Adrenal gland (tissue), 12 donors: Measurements from ENCODE around the gene SH2D1B. TPM values are rescaled to one million over a fixed set of nuclear protein-coding genes. Genes with fewer than 3 reads are reported as not detected.

Experiments
- DNase-seq, 7 donors: peaks; one replicate each; pipeline ENCODE4 v3.0.0-alpha.2; 2019 to 2020
- H3K27ac ChIP-seq, 5 donors: fragments of 200-600 bp; sonication (generic) in 4 of 5; 1 replicate in 3 of 5; 2 replicates in 2 of 5; pipeline versions ENCODE4 v1.5.1 to v1.8.0; 2016 to 2020; ENCODE audit warnings: mild to moderate bottlenecking in 1 of 5
- H3K27me3 ChIP-seq: fragments of 200-600 bp; 2 replicates; pipeline ENCODE4 v1.8.0; 2021
- H3K36me3 ChIP-seq, 2 donors: fragments of 200-600 bp; replicated peaks in 1 of 2; 1 replicate in 1 of 2; 2 replicates in 1 of 2; pipeline versions ENCODE4 v1.5.1 to v1.8.0; 2018 to 2022
- H3K4me1 ChIP-seq, 2 donors: fragments of 200-600 bp; replicated peaks in 1 of 2; 1 replicate in 1 of 2; 2 replicates in 1 of 2; pipeline versions ENCODE4 v1.5.1 to v1.8.0; 2018 to 2021
- H3K4me3 ChIP-seq, 4 donors: fragments of 200-600 bp; sonication (generic) in 3 of 4; one replicate each; pipeline ENCODE4 v1.5.1; 2016 to 2018
- H3K9me3 ChIP-seq, 3 donors: fragments of 200-600 bp; sonication (generic) in 1 of 3; replicated peaks in 1 of 3; 1 replicate in 2 of 3; 2 replicates in 1 of 3; pipeline versions ENCODE4 v1.5.1 to v1.8.0; 2016 to 2021
- POLR2A ChIP-seq, 2 donors: fragments of 450-650 bp; IDR thresholded peaks; one replicate each; pipeline ENCODE4 v1.6.1; 2017; ENCODE audit warnings: antibody characterized with exemption in 2 of 2, mild to moderate bottlenecking in 2 of 2, moderate library complexity in 1 of 2
- WGBS, 4 donors: extraction: QIAGEN DNeasy Blood & Tissue Kit in 2 of 4; methylation state at CpG; one replicate each; pipeline versions ENCODE4 v1.1.5 to v1.1.7; 2013 to 2017; 5-methylcytosine and 5-hydroxymethylcytosine counted together
- intact Hi-C, 2 donors: fragments of 100-400 bp; cut with DNase I; formaldehyde crosslinking; loops; one replicate each; pipeline versions ENCODE4 v1.14.1 to v1.15.0; 2022 to 2023
- polyA plus RNA-seq, 3 donors: library from polyadenylated mRNA; stranded (reverse); fragments of 200-250 nt in 2 of 3; fragments of 350-450 nt in 1 of 3; fragmentation: Illumina TruSeq in 1 of 3; extraction: RNeasy Lipid Tissue Mini Kit (QIAGEN cat#74804) in 1 of 3; gene quantifications; one replicate each; pipeline ENCODE4 v1.2.3, GENCODE V29; 2013 to 2014
- total RNA-seq, 9 donors: library from RNA; depleted of rRNA in 4 of 9; stranded (reverse); fragments of >200 nt in 4 of 9; fragments of 120-200 nt in 1 of 9; fragmentation: NEBNext Ultra II Directional in 1 of 9; extraction: Animal tissue kit (Norgen Biotek cat#: 25700) in 1 of 9; gene quantifications; one replicate each; pipeline versions ENCODE4 v1.1.0 to v1.2.4, GENCODE V29; 2013 to 2023
- TF ChIP-seq, protein P1 (sequence below), 6 experiments: fragments of 450-650 bp in 4 of 6; fragments of 200-600 bp in 2 of 6; sonication (generic) in 1 of 6; IDR thresholded peaks; 1 replicate in 5 of 6; 2 replicates in 1 of 6; pipeline versions ENCODE4 v1.5.1 to v1.8.0; 2016 to 2021; ENCODE audit warnings: antibody characterized with exemption in 6 of 6, mild to moderate bottlenecking in 2 of 6, moderate library complexity in 1 of 6
- donor health status: healthy with polysubstance abuse.
- donor health status: Bipolar disorder and iron deficiency.
- donor health status: DM: yes; HTN: yes; CAD: no.
- donor health status: DM: no; HTN: no; CAD: no.
- donor health status: DM: no; HTN: no; CAD: no.
- donor health status: DM: yes; HTN: yes; CAD: no.

SH2D1B gene
- total and polyA plus RNA-seq, 12 donors, result 0.08 to 0.13 (median 0.11) TPM; not detected in 9

DNA sequence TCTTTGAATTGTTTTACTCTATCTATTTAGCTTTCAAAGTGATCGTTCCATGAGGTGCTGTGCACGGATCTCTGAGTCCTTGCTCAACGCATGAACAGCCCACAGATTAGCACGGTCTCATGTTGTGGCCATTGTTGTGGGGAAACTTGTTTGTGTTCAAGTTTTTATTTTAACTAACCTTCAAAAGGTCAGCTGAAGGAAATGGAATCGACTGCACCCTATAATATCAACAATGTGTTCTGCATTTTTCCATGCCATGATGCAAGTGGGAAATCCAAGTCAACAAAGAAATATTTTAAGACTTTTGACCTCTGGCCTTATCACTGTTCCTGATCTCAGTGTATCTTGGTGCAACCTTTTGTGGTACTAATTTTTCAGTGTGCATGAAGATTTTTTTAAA lies 6.1 kb downstream of the SH2D1B start:
- Histone ChIP-seq H3K36me3 (no peaks in the 10 kb centered on the region), H3K4me3 (no peak overlapping the region), H3K27me3 (no peaks in the 10 kb centered on the region), H3K4me1 (no peaks in the 10 kb centered on the region), H3K9me3 (no peaks in the 10 kb centered on the region), H3K27ac (no peak overlapping the region)
- 64 to 75% (median 69%) methylated on average over 5 of the region's 5 CpGs for WGBS, 4 donors
- DNase-seq, result no peak
- intact Hi-C loops, result no loop called here
- TF ChIP-seq POLR2A (IDR thresholded peaks at IDR 0.05), result no peak
- TF ChIP-seq, protein P1, sequence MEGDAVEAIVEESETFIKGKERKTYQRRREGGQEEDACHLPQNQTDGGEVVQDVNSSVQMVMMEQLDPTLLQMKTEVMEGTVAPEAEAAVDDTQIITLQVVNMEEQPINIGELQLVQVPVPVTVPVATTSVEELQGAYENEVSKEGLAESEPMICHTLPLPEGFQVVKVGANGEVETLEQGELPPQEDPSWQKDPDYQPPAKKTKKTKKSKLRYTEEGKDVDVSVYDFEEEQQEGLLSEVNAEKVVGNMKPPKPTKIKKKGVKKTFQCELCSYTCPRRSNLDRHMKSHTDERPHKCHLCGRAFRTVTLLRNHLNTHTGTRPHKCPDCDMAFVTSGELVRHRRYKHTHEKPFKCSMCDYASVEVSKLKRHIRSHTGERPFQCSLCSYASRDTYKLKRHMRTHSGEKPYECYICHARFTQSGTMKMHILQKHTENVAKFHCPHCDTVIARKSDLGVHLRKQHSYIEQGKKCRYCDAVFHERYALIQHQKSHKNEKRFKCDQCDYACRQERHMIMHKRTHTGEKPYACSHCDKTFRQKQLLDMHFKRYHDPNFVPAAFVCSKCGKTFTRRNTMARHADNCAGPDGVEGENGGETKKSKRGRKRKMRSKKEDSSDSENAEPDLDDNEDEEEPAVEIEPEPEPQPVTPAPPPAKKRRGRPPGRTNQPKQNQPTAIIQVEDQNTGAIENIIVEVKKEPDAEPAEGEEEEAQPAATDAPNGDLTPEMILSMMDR (IDR thresholded peaks at IDR 0.05), result no peak

DNA sequence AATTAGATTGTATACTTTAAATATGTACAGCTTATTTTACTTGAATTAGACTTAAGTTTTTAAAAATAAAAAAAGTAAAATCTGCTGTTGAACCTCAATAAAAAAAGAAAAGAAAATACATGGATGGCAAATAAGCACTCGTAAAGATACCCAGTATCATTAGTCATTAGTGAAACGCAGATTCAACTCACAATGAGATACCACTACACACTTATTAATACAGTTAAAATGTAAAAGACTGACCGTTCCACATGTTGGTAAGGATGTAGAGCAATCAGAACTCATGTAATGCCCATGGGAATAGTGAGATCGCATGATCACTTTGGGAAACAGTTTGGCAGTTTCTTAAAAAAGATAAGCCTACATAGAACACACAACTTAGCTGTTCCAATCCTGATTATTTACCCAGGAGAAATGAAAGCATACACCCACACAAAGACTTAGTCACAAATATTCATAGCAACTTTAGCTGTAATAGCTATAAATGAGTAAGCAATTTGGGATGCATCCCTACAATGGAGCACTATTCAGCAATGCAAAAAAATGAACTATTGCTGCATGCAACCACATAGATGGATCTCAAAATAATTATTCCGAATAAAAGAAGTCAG lies 7.3 kb downstream of the SH2D1B start:
- H3K27ac ChIP-seq, result no peak overlapping the region
- no peaks in the 10 kb centered on the region for H3K4me1 ChIP-seq
- H3K36me3 ChIP-seq, result no peaks in the 10 kb centered on the region
- H3K27me3 ChIP-seq, result no peaks in the 10 kb centered on the region
- H3K9me3 ChIP-seq, result no peaks in the 10 kb centered on the region
- 66 to 75% (median 70%) methylated on average over 5 of the region's 5 CpGs for WGBS, 4 donors
- intact Hi-C loops, result no loop called here
- TF ChIP-seq, protein P1 (IDR thresholded peaks at IDR 0.05), result no peak
- no peak for TF ChIP-seq POLR2A (IDR thresholded peaks at IDR 0.05)
- no peak for DNase-seq
- no peak overlapping the region for H3K4me3 ChIP-seq

DNA sequence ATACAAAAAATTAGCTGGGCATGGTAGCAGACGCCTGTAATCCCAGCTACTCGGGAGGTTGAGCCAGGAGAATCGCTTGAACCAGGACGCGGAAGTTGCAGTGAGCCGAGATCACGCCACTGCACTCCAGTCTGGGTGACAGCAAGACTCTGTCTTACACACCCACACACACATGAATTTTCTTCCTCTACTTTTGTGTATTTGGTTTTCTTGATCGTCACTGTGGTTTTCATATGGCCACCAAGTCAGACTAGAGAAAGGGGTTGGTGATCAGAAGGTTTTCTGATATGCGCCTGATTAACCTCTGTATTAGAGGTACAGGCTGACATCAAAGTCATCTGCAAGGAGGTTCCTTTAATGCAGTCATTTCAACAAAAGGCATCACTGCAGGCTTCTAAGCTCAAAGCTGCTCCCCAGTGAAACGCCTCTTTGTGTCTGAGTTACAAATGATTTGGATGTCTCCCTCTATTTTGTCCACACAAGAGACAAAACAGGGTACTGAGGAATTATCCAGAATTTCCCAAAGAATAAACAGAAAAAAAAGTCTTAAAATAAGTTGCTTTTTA lies 11.1 kb downstream of the SH2D1B start:
- TF ChIP-seq POLR2A (IDR thresholded peaks at IDR 0.05), result no peak
- TF ChIP-seq, protein P1 (IDR thresholded peaks at IDR 0.05), result no peak
- Histone ChIP-seq H3K27ac (no peak overlapping the region), H3K9me3 (no peaks in the 10 kb centered on the region), H3K27me3 (no peaks in the 10 kb centered on the region), H3K4me1 (no peaks in the 10 kb centered on the region), H3K4me3 (no peak overlapping the region), H3K36me3 (no peaks in the 10 kb centered on the region)
- intact Hi-C loops, result no loop called here
- DNase-seq, result no peak
- WGBS, 4 donors, result 85 to 92% (median 87%) methylated on average over 10 of the region's 10 CpGs

DNA sequence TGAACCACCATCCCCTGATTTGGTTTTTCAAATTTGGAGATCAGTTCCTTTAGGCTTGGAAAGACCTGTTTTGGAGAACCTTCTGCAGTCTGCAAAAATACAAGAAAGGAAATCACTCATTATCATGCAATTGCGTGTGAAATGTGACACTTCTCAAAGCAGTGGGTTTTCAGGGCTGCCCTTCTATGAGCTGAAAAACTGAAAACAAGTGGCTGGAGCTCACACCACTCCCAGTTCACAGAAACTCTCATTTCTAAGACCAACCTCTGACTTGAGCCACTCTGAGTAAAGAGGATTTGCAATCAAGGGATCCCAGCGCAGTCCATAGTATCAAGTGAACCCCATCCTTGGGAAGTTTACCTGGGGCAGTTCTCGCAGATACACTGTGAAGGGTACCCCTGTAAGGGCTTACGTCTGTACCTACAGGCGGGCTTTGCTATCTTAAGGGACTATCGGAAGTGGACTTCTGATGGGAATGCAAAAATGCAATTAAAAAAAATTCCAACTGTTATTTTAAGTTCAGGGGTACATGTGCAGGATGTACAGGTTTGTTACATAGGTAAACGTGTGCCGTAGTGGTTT lies 12.8 kb downstream of the SH2D1B start:
- intact Hi-C loops, result no loop called here
- WGBS, 4 donors, result 80 to 88% (median 82%) methylated on average over 8 of the region's 8 CpGs
- H3K4me3 ChIP-seq, result no peak overlapping the region
- no peak for DNase-seq
- no peaks in the 10 kb centered on the region for H3K36me3 ChIP-seq
- TF ChIP-seq, protein P1 (IDR thresholded peaks at IDR 0.05), result no peak
- no peak for TF ChIP-seq POLR2A (IDR thresholded peaks at IDR 0.05)
- peaks cover 3% of the 10 kb centered on the region for H3K27me3 ChIP-seq
- H3K9me3 ChIP-seq, result no peaks in the 10 kb centered on the region
- H3K27ac ChIP-seq, result no peak overlapping the region
- no peaks in the 10 kb centered on the region for H3K4me1 ChIP-seq
